ENCODE data around the gene CFAP68. TPM values are rescaled to one million over a fixed set of nuclear protein-coding genes. Genes with fewer than 3 reads are reported as not detected.

CFAP68 gene
- total and polyA plus RNA-seq, 7 donors = 4.4 to 17.7 (median 7.6) TPM

DNA sequence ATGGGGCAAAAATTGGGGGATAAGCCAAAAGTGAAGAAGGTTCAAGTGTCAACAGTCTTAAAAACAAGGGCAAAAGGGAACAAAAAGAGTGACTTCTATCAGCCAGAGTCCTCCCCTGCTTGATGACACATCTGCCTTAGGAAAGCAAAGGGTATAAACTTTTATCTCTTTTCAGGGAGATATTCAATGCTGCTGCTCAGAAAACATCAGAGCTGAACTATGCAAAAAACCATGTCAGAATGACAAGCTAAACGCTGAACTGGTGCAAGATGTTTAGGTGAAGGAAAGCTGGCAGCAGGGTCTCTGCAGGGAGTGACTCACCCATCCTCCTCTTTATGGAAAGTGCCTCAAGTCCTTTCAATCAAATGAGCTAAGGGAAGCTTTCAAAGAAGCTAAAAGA lies 32.7 kb upstream of the CFAP68 start:
- peaks cover 2% of the 10 kb centered on the region for H3K4me1 ChIP-seq
- no peak overlapping the region for H3K27ac ChIP-seq
- peaks cover 0 to 100% of the 10 kb centered on the region in 2 donors for H3K36me3 ChIP-seq (ENCODE audit: insufficient read depth in 1 of 2, low read depth in 1 of 2)
- H3K9me3 ChIP-seq = no peaks in the 10 kb centered on the region
- no peak overlapping the region for H3K4me3 ChIP-seq
- no peak for DNase-seq
- no peak for ATAC-seq
- 42 to 61% (median 47%) methylated on average over 1 of the region's 1 CpG for WGBS, 3 donors
- TF ChIP-seq, protein P1, sequence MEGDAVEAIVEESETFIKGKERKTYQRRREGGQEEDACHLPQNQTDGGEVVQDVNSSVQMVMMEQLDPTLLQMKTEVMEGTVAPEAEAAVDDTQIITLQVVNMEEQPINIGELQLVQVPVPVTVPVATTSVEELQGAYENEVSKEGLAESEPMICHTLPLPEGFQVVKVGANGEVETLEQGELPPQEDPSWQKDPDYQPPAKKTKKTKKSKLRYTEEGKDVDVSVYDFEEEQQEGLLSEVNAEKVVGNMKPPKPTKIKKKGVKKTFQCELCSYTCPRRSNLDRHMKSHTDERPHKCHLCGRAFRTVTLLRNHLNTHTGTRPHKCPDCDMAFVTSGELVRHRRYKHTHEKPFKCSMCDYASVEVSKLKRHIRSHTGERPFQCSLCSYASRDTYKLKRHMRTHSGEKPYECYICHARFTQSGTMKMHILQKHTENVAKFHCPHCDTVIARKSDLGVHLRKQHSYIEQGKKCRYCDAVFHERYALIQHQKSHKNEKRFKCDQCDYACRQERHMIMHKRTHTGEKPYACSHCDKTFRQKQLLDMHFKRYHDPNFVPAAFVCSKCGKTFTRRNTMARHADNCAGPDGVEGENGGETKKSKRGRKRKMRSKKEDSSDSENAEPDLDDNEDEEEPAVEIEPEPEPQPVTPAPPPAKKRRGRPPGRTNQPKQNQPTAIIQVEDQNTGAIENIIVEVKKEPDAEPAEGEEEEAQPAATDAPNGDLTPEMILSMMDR (IDR thresholded peaks at IDR 0.05) = no peak
- intact Hi-C loops (cut with DNase I) = no loop called here
- no peaks in the 10 kb centered on the region for H3K27me3 ChIP-seq (ENCODE audit: insufficient read depth in 3 of 3, low read length in 2 of 3)

DNA sequence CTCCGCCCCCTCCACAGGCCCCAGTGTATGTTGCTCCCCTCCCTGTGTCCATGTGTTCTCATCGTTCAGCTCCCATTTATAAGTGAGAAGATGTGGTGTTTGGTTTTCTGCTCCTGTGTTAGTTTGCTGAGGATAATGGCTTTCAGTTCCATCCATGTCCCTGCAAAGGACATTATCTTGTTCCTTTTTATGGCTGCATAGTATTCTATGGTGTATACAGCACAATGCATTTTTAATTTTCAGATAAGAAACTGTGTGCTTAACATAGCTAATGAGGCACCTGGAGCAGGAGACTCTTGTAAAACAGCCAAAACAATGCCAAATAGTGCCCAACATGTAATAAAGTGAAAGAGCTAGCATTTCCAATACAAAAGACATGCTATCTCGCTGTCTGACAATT lies 29.7 kb upstream of the CFAP68 start:
- Histone ChIP-seq H3K36me3 (ENCODE audit: insufficient read depth in 1 of 2, low read depth in 1 of 2) (peaks cover 0 to 100% of the 10 kb centered on the region in 2 donors), H3K9me3 (no peaks in the 10 kb centered on the region), H3K27ac (no peak overlapping the region), H3K4me1 (no peaks in the 10 kb centered on the region), H3K27me3 (ENCODE audit: insufficient read depth in 3 of 3, low read length in 2 of 3) (no peaks in the 10 kb centered on the region), H3K4me3 (no peak overlapping the region)
- ATAC-seq (no peak), DNase-seq (no peak)
- intact Hi-C loops (cut with DNase I) = no loop called here
- 96 to 99% (median 97%) methylated on average over 3 of the region's 3 CpGs for WGBS, 3 donors
- TF ChIP-seq, protein P1 (IDR thresholded peaks at IDR 0.05) = no peak

DNA sequence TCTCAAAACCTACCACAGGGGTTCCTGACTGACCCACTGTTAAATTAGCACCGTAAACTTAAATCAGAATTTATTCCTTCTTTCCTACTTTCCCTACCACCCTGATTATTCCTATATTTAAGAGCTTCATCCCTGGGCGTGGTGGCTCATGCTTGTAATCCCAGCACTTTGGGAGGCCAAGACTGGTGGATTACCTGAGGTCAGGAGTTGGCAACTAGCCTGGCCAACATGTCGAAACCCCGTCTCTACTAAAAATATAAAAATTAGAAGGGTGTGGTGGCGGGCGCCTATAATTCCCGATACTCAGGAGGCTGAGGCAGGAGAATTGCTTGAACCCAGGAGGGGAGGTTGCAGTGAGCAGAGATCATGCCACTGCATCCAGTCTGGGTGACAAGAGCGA lies 28.3 kb upstream of the CFAP68 start:
- Histone ChIP-seq H3K9me3 (no peaks in the 10 kb centered on the region), H3K4me1 (no peaks in the 10 kb centered on the region), H3K36me3 (ENCODE audit: insufficient read depth in 1 of 2, low read depth in 1 of 2) (peaks cover 0 to 99% of the 10 kb centered on the region in 2 donors), H3K4me3 (no peak overlapping the region), H3K27me3 (ENCODE audit: insufficient read depth in 3 of 3, low read length in 2 of 3) (no peaks in the 10 kb centered on the region), H3K27ac (no peak overlapping the region)
- WGBS, 3 donors = 86 to 92% (median 88%) methylated on average over 8 of the region's 8 CpGs
- ATAC-seq = no peak
- no peak for DNase-seq
- TF ChIP-seq, protein P1 (IDR thresholded peaks at IDR 0.05) = no peak
- intact Hi-C loops (cut with DNase I) = no loop called here

DNA sequence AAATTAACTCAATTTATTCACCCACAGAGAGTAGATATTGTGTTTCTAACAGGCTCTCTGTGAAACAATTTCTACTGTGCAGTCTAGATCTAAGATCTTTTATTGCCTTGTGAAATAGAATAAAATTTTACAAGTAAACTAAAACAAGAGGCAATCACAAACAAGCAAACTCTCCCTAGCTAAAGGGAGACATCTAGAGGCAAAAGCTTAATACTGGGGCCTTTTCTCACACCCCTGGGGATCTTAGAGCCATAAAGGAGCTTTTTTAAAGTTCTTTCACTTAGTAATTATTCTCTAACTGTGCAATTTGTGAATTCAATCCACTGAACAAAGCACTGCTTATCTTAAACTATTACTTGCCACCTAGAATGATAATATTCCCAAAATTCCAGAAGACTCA lies 27.7 kb upstream of the CFAP68 start:
- Histone ChIP-seq H3K27ac (no peak overlapping the region), H3K9me3 (no peaks in the 10 kb centered on the region), H3K4me3 (no peak overlapping the region), H3K27me3 (ENCODE audit: insufficient read depth in 3 of 3, low read length in 2 of 3) (no peaks in the 10 kb centered on the region), H3K4me1 (no peaks in the 10 kb centered on the region), H3K36me3 (ENCODE audit: insufficient read depth in 1 of 2, low read depth in 1 of 2) (peaks cover 0 to 97% of the 10 kb centered on the region in 2 donors)
- TF ChIP-seq, protein P1 (IDR thresholded peaks at IDR 0.05) = peak; percentile 18
- no peak for DNase-seq
- ATAC-seq = no peak
- intact Hi-C loops (cut with DNase I) = no loop called here

DNA sequence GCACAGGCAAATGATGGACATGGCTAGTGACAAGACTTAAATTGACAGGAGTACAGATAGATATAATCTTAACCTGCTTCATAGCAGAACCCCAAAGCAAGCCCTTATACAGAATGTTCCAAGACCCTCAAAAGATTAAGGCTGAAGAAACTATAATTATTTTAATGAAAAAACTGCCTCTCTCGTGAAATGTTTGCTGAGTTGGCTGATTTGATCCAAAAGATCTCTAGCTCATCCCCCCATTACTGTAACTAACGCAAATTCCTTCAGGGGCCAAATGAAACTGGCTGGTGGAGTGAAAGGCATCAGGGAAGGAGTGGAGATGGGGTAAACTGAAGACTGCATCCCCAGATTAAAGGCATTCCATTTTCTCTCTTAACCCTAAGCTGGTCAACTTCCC lies 27.2 kb upstream of the CFAP68 start:
- Histone ChIP-seq H3K27me3 (ENCODE audit: insufficient read depth in 3 of 3, low read length in 2 of 3) (no peaks in the 10 kb centered on the region), H3K4me1 (no peaks in the 10 kb centered on the region), H3K4me3 (no peak overlapping the region), H3K9me3 (no peaks in the 10 kb centered on the region), H3K36me3 (ENCODE audit: insufficient read depth in 1 of 2, low read depth in 1 of 2) (peaks cover 0 to 97% of the 10 kb centered on the region in 2 donors), H3K27ac (no peak overlapping the region)
- TF ChIP-seq, protein P1 (IDR thresholded peaks at IDR 0.05) = no peak
- WGBS, 3 donors = 70 to 83% (median 76%) methylated on average over 2 of the region's 2 CpGs
- intact Hi-C loops (cut with DNase I) = no loop called here
- no peak for DNase-seq
- ATAC-seq = no peak

Data from psoas muscle (tissue), 8 donors.